ENCODE data around the gene TNIK. TPM values are rescaled to one million over a fixed set of nuclear protein-coding genes. Genes with fewer than 3 reads are reported as not detected.

The TNIK gene
- total RNA-seq, 3 donors from 2014 or later, result 7.4 to 17.6 (median 10.2) TPM

DNA sequence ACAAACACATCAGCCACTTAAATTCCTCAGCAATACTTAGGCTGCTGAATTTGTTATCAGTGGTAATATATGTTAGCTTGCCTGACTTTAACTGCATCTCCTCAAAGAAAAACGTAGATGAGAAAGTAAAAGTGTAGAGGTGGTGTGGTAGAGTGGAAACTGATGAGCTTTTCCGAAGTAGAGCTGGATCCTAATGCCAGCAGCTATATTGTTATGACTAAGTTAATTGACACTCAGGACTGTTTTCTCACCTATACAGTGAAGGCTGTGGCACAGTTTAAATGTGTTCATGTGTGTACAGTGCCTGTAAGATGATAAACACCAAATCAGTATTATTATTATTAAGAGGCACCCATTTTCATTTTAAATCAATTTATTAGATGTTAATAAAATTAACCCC is 174.9 kb downstream of the TNIK start:
- intact Hi-C loops (cut with DNase I; ENCODE audit: low total_unique reads), result no loop called here
- TF ChIP-seq POLR2A (IDR thresholded peaks at IDR 0.05) (no peak), POLR2AphosphoS5 (IDR thresholded peaks at IDR 0.05) (no peak)
- TF ChIP-seq, protein P1, sequence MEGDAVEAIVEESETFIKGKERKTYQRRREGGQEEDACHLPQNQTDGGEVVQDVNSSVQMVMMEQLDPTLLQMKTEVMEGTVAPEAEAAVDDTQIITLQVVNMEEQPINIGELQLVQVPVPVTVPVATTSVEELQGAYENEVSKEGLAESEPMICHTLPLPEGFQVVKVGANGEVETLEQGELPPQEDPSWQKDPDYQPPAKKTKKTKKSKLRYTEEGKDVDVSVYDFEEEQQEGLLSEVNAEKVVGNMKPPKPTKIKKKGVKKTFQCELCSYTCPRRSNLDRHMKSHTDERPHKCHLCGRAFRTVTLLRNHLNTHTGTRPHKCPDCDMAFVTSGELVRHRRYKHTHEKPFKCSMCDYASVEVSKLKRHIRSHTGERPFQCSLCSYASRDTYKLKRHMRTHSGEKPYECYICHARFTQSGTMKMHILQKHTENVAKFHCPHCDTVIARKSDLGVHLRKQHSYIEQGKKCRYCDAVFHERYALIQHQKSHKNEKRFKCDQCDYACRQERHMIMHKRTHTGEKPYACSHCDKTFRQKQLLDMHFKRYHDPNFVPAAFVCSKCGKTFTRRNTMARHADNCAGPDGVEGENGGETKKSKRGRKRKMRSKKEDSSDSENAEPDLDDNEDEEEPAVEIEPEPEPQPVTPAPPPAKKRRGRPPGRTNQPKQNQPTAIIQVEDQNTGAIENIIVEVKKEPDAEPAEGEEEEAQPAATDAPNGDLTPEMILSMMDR (IDR thresholded peaks at IDR 0.05), result no peak
- H3K27ac ChIP-seq, result no peak overlapping the region
- no peaks in the 10 kb centered on the region for H3K27me3 ChIP-seq
- H3K4me1 ChIP-seq, result no peaks in the 10 kb centered on the region
- no peak overlapping the region for H3K4me3 ChIP-seq
- no peaks in the 10 kb centered on the region for H3K9me3 ChIP-seq
- H3K36me3 ChIP-seq, result no peaks in the 10 kb centered on the region
- DNase-seq (ENCODE audit: low spot score in 2 of 2), result no peak

DNA sequence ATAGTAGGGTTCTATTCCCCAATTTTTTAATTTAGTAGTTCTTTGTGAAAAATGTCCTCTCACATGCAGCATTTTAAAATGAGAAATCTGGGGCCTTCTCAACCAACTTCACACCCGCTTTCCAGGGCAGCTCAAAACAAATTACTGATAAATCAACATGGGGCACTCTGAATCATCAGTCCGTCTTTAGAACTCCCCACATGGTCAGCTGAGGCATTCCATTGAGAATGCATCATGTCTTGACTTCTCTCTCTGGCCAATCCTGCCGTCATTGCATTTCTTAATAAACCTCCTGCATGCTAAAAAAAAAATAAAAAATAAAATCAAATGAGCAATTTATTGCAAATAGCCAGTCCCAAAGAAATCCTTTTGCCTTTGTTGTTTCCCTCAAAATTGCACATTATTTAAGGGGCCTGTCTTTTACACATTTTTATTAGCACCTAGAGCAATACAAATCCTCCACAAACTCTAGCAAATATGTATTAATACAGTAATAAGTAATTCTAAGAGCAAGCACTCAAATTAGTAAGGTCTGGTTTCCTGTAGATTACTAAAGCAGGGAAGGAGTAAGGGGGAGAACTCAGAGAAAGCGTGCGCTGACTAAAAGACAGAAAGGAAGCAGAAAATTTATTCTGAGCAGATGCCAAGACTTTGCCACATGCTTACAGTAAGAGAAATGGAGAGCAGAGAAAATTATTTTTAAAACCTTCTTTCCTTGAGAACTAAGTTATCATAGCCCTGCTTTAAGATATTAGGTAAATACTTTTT is 175.7 kb downstream of the TNIK start:
- H3K9me3 ChIP-seq, result no peaks in the 10 kb centered on the region
- no peak overlapping the region for H3K4me3 ChIP-seq
- H3K36me3 ChIP-seq, result no peaks in the 10 kb centered on the region
- no peaks in the 10 kb centered on the region for H3K4me1 ChIP-seq
- peak overlapping the region; percentile 63 to 79 for H3K27ac ChIP-seq
- no peaks in the 10 kb centered on the region for H3K27me3 ChIP-seq
- TF ChIP-seq, protein P1 (IDR thresholded peaks at IDR 0.05), result no peak
- TF ChIP-seq POLR2A (IDR thresholded peaks at IDR 0.05), result no peak
- TF ChIP-seq POLR2AphosphoS5 (IDR thresholded peaks at IDR 0.05), result peak in 1 of 3 donors; percentile 21
- DNase-seq (ENCODE audit: low spot score in 2 of 2), result no peak
- intact Hi-C loops (cut with DNase I; ENCODE audit: low total_unique reads), result no loop called here

DNA sequence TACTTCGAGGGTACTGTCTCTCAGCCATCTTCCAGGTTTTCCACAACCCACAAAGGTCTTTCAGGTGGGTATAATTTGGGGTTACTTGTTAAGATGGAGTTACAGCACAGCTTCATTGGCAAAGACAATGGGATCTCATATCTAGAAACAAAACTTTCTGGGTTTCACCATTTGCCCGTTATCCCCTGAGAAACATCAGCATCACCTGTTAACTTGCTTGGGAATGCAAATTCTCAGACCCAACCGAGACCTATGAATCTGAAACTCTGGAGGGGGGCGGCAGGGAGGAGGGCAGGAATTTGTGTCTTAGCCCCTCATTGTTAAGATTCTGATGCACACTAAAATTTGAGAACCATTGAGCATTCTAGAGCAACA is 176.4 kb downstream of the TNIK start:
- TF ChIP-seq POLR2A (IDR thresholded peaks at IDR 0.05) (no peak), POLR2AphosphoS5 (IDR thresholded peaks at IDR 0.05) (no peak)
- TF ChIP-seq, protein P1 (IDR thresholded peaks at IDR 0.05), result no peak
- Histone ChIP-seq H3K36me3 (no peaks in the 10 kb centered on the region), H3K27ac (peak overlapping the region; percentile 63 to 79), H3K9me3 (no peaks in the 10 kb centered on the region), H3K4me3 (no peak overlapping the region), H3K27me3 (no peaks in the 10 kb centered on the region), H3K4me1 (no peaks in the 10 kb centered on the region)
- intact Hi-C loops (cut with DNase I; ENCODE audit: low total_unique reads), result no loop called here
- DNase-seq (ENCODE audit: low spot score in 2 of 2), result no peak

DNA sequence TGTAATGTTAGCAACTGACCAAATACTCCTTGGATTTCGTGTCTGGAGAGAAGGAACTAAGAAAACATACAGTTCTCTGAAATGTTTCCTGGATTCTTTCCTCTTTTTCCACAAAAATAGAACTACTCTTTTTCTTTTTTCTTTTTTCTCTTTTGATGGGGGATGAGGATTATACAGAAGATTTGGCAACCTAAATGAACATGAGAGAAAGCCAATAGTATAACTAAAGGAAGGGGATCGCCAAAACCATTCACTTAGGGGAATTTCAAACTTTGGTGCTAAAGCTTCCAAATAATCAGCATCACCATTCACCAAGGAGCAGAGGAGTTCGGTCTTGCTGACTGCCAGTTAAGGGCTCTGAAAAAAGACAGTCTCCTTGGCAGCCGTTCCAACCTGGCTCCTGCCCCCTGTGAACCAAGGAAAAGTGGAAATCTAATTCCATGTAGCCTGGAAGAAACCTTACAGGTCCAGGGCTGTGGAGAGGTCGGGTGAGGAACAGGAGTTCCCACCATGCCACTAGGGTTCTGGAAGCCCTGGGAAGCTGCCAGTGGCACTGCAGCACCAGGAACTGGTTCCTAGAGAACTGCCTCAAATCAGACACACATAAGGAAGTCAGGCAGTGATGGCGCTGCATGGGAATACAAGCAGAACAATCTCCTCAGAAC is 176.9 kb downstream of the TNIK start:
- H3K36me3 ChIP-seq, result no peaks in the 10 kb centered on the region
- intact Hi-C loops (cut with DNase I; ENCODE audit: low total_unique reads), result no loop called here
- no peaks in the 10 kb centered on the region for H3K27me3 ChIP-seq
- no peaks in the 10 kb centered on the region for H3K4me1 ChIP-seq
- H3K9me3 ChIP-seq, result no peaks in the 10 kb centered on the region
- no peak for TF ChIP-seq POLR2A (IDR thresholded peaks at IDR 0.05)
- TF ChIP-seq, protein P1 (IDR thresholded peaks at IDR 0.05), result no peak
- TF ChIP-seq POLR2AphosphoS5 (IDR thresholded peaks at IDR 0.05), result no peak
- H3K4me3 ChIP-seq, result no peak overlapping the region
- peak overlapping the region; percentile 63 to 79 for H3K27ac ChIP-seq
- no peak for DNase-seq (ENCODE audit: low spot score in 2 of 2)

DNA sequence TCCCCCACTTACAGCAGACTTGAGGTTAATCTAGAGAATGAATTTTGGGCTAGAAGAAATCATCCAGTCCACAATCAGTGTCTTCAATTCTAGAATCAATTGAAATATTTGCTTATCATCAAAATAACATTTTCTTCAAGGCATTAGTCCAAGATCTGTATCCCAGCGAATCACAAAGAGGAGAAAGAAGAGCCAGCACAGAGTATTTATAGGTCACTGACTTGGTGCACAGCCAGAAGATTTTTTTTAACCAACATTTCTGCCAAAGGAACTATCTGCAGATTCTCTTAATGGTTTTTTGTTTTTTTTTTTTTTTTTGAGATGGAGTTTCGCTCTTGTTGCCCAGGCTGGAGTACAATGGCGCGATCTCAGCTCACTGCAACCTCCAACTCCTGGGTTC is 178.2 kb downstream of the TNIK start:
- TF ChIP-seq, protein P1 (IDR thresholded peaks at IDR 0.05), result no peak
- no peak for TF ChIP-seq POLR2AphosphoS5 (IDR thresholded peaks at IDR 0.05)
- no peak for TF ChIP-seq POLR2A (IDR thresholded peaks at IDR 0.05)
- no peak overlapping the region for H3K4me3 ChIP-seq

More for the DNA sequence above, 178.2 kb downstream of the TNIK start:
- Histone ChIP-seq H3K9me3 (no peaks in the 10 kb centered on the region), H3K4me1 (no peaks in the 10 kb centered on the region), H3K27me3 (no peaks in the 10 kb centered on the region), H3K36me3 (no peaks in the 10 kb centered on the region), H3K27ac (peak overlapping the region; percentile 49 to 63)
- intact Hi-C loops (cut with DNase I; ENCODE audit: low total_unique reads), result no loop called here
- no peak for DNase-seq (ENCODE audit: low spot score in 2 of 2)

Measured in breast epithelium (tissue), 4 donors.